GM23248 (cell line): ENCODE measurements around the gene MDH1B. TPM values are rescaled to one million over a fixed set of nuclear protein-coding genes. Genes with fewer than 3 reads are reported as not detected.

ENCODE experiments used
- DNase-seq: peaks from one replicate; pipeline ENCODE4 v3.0.0-alpha.2; 2015
- H2AFZ ChIP-seq: fragments of 200-600 bp; sonication (generic); 2 replicates; pipeline ENCODE4 v1.6.1; 2016; ENCODE audit warnings: antibody characterized with exemption
- H3F3A ChIP-seq: fragments of 200-600 bp; sonication (generic); 2 replicates; pipeline ENCODE4 v1.6.1; 2016; ENCODE audit warnings: mild to moderate bottlenecking, antibody characterized with exemption, mixed run types; ENCODE audit not compliant: insufficient read depth
- H3K27ac ChIP-seq: fragments of 200-600 bp; sonication (generic); 2 replicates; pipeline ENCODE4 v1.5.1; 2016; ENCODE audit warnings: mild to moderate bottlenecking
- H3K27me3 ChIP-seq: fragments of 200-600 bp; sonication (generic); replicated peaks from 2 replicates; pipeline ENCODE4 v1.6.1; 2016; ENCODE audit warnings: mild to moderate bottlenecking; ENCODE audit not compliant: insufficient read depth
- H3K36me3 ChIP-seq: fragments of 200-600 bp; sonication (generic); 2 replicates; pipeline ENCODE4 v1.6.1; 2016; ENCODE audit warnings: low read depth, mild to moderate bottlenecking
- H3K4me1 ChIP-seq: fragments of 200-600 bp; sonication (generic); 2 replicates; pipeline ENCODE4 v1.6.1; 2016; ENCODE audit warnings: mild to moderate bottlenecking; ENCODE audit not compliant: insufficient read depth
- H3K4me2 ChIP-seq: fragments of 200-600 bp; sonication (generic); one replicate; pipeline ENCODE4 v1.6.1; 2016; ENCODE audit warnings: mild to moderate bottlenecking; ENCODE audit not compliant: unreplicated experiment
- H3K4me3 ChIP-seq: fragments of 200-600 bp; sonication (generic); 2 replicates; pipeline ENCODE4 v1.5.1; 2016; ENCODE audit warnings: mild to moderate bottlenecking
- H3K79me2 ChIP-seq: fragments of 200-600 bp; sonication (generic); 2 replicates; pipeline ENCODE4 v1.6.1; 2016; ENCODE audit warnings: mild to moderate bottlenecking; ENCODE audit not compliant: insufficient read depth
- H3K9ac ChIP-seq: fragments of 200-600 bp; sonication (generic); 2 replicates; pipeline ENCODE4 v1.6.1; 2016; ENCODE audit warnings: mild to moderate bottlenecking
- H3K9me2 ChIP-seq: fragments of 200-600 bp; sonication (generic); 2 replicates; pipeline ENCODE4 v1.6.1; 2016; ENCODE audit warnings: mixed run types, mild to moderate bottlenecking, moderate library complexity; ENCODE audit not compliant: insufficient read depth
- H3K9me3 ChIP-seq: fragments of 200-600 bp; sonication (generic); one replicate; pipeline ENCODE4 v1.6.1; 2017; ENCODE audit warnings: low read depth
- H4K20me1 ChIP-seq: fragments of 200-600 bp; sonication (generic); 2 replicates; pipeline ENCODE4 v1.6.0; 2016; ENCODE audit not compliant: insufficient read depth
- EZH2 ChIP-seq: fragments of 200-600 bp; sonication (generic); IDR thresholded peaks from 2 replicates; pipeline ENCODE4 v1.6.1; 2018; ENCODE audit warnings: antibody characterized with exemption, mild to moderate bottlenecking; ENCODE audit not compliant: insufficient read depth, poor library complexity, severe bottlenecking
- EZH2phosphoT487 ChIP-seq: fragments of 200-600 bp; sonication (generic); IDR thresholded peaks from 2 replicates; pipeline ENCODE4 v1.6.1; 2018; ENCODE audit warnings: antibody characterized with exemption, moderate library complexity, mild to moderate bottlenecking, low read depth; ENCODE audit not compliant: insufficient read depth
- WGBS, 2 experiments: methylation state at CpG; one replicate each; pipeline ENCODE4 v1.1.6; 2015 to 2017; ENCODE audit warnings: low lambda C conversion rate in 2 of 2, low coverage in 1 of 2; ENCODE audit errors: missing lambda C conversion rate in 2 of 2; 5-methylcytosine and 5-hydroxymethylcytosine counted together
- in situ Hi-C: fragments of 300-500 bp; cut with MboI; formaldehyde crosslinking; loops from 2 replicates; pipeline ENCODE4 v1.15.0; 2020
- polyA plus RNA-seq: library from polyadenylated mRNA; unstranded; fragments of >200 nt; fragmentation: Nextera tagmentation; extraction: Ambion mirVana; gene quantifications from 2 replicates; pipeline ENCODE4 v1.2.1, GENCODE V29; 2016
- total RNA-seq: library from RNA; depleted of rRNA; stranded (reverse); fragments of >200 nt; shearing (Covaris generic); gene quantifications from 2 replicates; pipeline ENCODE4 v1.2.3, GENCODE V29; 2014

MDH1B gene
- total and polyA plus RNA-seq, 2 experiments from 2014 or later = 0.54 to 0.80 TPM

DNA sequence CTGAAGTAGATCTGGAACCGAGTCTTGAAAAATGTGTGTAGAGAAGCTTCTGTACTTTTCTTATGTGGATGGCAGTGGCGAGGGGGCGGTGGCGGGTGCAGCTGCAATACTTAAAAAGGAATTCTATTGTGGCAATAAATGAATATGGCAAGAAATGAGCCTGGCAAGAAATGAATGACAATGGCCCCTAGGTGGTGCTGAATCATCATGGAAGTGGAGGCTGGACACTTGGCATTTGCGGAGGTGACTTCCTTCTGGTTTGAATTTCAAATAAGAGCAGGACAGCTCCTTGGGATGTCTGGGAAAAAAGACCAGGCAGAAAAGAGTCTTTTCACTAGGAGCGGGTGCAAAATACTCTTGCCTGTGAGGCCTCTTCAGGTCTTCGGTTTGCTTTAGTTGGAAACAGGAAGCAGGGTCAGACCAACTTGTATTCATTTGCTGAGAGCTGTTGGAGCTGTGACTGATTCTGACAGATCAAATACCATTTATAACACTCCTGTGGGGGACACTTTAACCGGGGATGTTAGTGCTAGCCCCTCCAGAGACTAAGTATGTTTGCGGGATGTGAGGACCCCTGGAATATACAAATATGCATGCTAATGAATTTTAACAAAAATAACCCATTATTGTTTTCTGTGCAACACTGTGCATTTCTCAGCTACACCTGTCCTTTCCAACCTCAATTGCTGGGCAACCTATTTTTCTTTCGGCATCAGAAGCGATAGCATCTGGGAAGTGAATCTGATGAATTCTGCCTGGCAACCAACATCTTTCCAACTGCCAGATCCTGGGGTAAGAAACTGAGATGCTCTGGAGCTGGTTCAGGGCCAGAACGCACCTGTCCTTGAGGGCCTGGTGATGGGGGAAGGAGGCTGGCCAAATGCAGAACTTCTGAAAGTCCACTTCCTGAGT, 35.6 kb upstream of the MDH1B start:
- Histone ChIP-seq H3F3A (no peaks in the 10 kb centered on the region), H3K9ac (no peak overlapping the region), H3K9me2 (no peaks in the 10 kb centered on the region), H4K20me1 (no peaks in the 10 kb centered on the region), H3K27me3 (no peaks in the 10 kb centered on the region), H3K4me2 (no peak overlapping the region), H3K27ac (no peak overlapping the region), H3K9me3 (no peaks in the 10 kb centered on the region), H3K79me2 (no peaks in the 10 kb centered on the region), H3K4me3 (no peak overlapping the region; the same call in 1 of the 2 replicates), H3K36me3 (no peaks in the 10 kb centered on the region), H2AFZ (peak overlapping the region; percentile 37; the same call in 1 of the 2 replicates), H3K4me1 (peaks cover 7% of the 10 kb centered on the region; the same call in 1 of the 2 replicates)
- in situ Hi-C loops = no loop called here
- TF ChIP-seq EZH2 (no peak), EZH2phosphoT487 (no peak)
- DNase-seq = peak; percentile 87
- WGBS, 2 experiments = 26% methylated on average over 12 of the region's 12 CpGs

DNA sequence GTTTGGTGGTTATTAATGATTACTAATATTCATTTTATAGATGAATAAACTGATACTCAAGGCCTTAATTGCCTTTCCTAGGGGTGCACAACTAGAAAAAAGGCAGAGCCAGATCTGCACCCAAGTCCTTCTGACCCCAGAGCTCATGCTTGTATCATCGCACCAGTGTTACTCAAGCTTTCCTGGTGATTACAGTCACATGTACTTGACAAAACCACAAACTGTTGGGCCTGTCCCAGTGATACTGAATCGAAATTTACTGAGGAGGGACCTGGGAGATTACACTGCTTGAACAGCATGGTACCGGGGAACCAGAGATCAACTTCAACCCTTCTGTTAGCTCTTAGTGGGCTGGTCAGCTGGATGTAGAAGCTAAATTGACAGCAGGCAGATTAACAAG, 34.0 kb upstream of the MDH1B start:
- Histone ChIP-seq H3K9ac (no peak overlapping the region), H2AFZ (no peak overlapping the region), H3K79me2 (no peaks in the 10 kb centered on the region), H3K9me2 (no peaks in the 10 kb centered on the region), H3K36me3 (no peaks in the 10 kb centered on the region), H3F3A (no peaks in the 10 kb centered on the region), H3K4me1 (peaks cover 7% of the 10 kb centered on the region; the same call in 1 of the 2 replicates), H3K9me3 (no peaks in the 10 kb centered on the region), H3K27ac (no peak overlapping the region), H3K4me3 (no peak overlapping the region), H4K20me1 (no peaks in the 10 kb centered on the region), H3K27me3 (no peaks in the 10 kb centered on the region), H3K4me2 (no peak overlapping the region)
- peak; percentile 50 for DNase-seq
- TF ChIP-seq EZH2phosphoT487 (no peak), EZH2 (no peak)
- in situ Hi-C loops = loop anchor here (5.0 kb wide), 1 partner anchor 678 kb away; no protein-coding TSS in a partner anchor
- WGBS, 2 experiments = 46 to 50% methylated on average over 3 of the region's 3 CpGs

DNA sequence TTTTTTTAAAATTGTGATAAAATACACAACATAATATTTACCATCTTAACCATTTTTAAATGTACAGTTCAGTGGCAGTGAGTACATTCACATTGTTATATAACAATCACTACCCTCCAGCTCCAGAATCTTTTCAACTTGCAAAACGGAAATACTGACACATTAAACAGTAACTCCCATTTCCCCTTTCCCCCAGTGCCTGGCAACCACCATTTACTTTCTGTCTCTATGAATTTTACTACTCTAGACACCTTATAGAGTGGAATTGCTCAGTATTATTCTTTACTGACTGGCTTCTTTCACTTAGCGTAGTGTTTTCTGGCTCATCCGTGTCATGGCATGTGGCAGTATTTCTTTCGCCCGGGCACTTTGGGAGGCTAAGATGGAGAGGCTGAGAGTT, 32.9 kb upstream of the MDH1B start:
- Histone ChIP-seq H3K4me3 (no peak overlapping the region), H3K4me1 (peaks cover 7% of the 10 kb centered on the region; the same call in 1 of the 2 replicates), H3K79me2 (no peaks in the 10 kb centered on the region), H3K9me3 (no peaks in the 10 kb centered on the region), H4K20me1 (no peaks in the 10 kb centered on the region), H3K27me3 (no peaks in the 10 kb centered on the region), H3K36me3 (no peaks in the 10 kb centered on the region; the same call in 1 of the 2 replicates), H3K4me2 (no peak overlapping the region), H3K9ac (no peak overlapping the region), H3K9me2 (no peaks in the 10 kb centered on the region), H2AFZ (no peak overlapping the region), H3F3A (no peaks in the 10 kb centered on the region), H3K27ac (no peak overlapping the region)
- DNase-seq = no peak
- 94 to 96% methylated on average over 5 of the region's 5 CpGs for WGBS, 2 experiments
- no peak for TF ChIP-seq EZH2
- no peak for TF ChIP-seq EZH2phosphoT487
- in situ Hi-C loops = loop anchor here (5.0 kb wide), 1 partner anchor 679 kb away; no protein-coding TSS in a partner anchor

DNA sequence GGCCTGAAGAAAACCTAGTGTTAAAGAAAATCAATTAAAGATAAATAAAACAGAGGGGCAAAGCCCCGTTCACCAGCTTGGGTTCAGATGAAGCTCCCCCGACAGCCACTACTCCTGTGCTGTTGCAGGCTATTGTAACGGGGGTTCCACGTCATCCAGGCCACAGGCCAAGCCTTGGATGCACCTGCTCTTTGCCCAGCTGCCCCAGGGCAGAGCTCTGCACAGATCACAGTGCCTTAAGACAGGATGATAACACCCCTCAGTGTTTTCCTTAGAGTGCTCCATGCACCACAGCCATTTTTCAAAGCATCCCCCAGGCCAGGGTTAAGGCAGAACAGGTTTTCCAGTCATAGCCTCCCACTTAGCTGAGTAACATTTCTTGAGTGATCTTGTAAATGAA, 32.2 kb upstream of the MDH1B start:
- DNase-seq = no peak
- Histone ChIP-seq H2AFZ (no peak overlapping the region), H3F3A (no peaks in the 10 kb centered on the region), H3K79me2 (no peaks in the 10 kb centered on the region), H3K36me3 (peaks cover under 1% of the 10 kb centered on the region; the same call in 1 of the 2 replicates), H3K9me3 (no peaks in the 10 kb centered on the region), H3K9me2 (no peaks in the 10 kb centered on the region), H3K4me3 (no peak overlapping the region), H3K27ac (no peak overlapping the region), H3K9ac (no peak overlapping the region), H3K27me3 (no peaks in the 10 kb centered on the region), H3K4me1 (peaks cover 7% of the 10 kb centered on the region; the same call in 1 of the 2 replicates), H3K4me2 (no peak overlapping the region), H4K20me1 (no peaks in the 10 kb centered on the region)
- 64 to 67% methylated on average over 4 of the region's 4 CpGs for WGBS, 2 experiments
- TF ChIP-seq EZH2 = no peak
- TF ChIP-seq EZH2phosphoT487 = no peak
- in situ Hi-C loops = loop anchor here (5.0 kb wide), 1 partner anchor 680 kb away; no protein-coding TSS in a partner anchor
